Measurements from ENCODE around the gene GPX5.

DNA sequence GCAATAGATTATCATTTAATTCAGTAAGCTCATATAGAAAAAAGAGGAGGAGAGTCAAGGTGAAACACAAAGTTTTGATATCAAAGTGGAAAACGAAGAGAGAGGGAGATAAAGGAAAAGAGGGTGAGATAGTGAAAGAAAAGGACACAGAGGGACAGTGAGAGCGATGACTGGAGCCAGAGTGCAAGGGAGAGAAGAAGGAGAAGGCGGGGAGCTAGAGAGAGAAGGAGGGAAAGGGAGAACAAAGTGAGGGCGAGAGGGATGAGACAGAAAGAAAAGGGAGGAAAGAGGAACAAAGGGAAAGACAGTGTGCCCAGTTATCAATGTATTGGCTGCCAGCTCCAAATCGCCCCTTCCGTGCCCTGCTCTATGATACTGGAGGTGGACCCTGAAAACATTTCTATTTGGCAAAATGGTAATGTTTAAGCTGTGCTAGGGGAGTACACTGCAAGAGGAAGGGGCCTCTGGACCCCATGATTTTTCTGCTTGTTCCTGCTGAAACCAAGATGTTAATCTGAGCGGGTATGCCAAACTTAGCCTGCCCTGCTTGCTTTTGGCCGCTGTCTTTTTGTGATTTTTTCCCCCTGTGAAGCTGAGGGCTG lies 27.8 kb downstream of the GPX5 start:
- TF ChIP-seq CTCF (IDR thresholded peaks at IDR 0.05) (no peak), POLR2A (IDR thresholded peaks at IDR 0.05) (no peak)
